ENCODE data around the gene OR2V2.

The OR2V2 gene

DNA sequence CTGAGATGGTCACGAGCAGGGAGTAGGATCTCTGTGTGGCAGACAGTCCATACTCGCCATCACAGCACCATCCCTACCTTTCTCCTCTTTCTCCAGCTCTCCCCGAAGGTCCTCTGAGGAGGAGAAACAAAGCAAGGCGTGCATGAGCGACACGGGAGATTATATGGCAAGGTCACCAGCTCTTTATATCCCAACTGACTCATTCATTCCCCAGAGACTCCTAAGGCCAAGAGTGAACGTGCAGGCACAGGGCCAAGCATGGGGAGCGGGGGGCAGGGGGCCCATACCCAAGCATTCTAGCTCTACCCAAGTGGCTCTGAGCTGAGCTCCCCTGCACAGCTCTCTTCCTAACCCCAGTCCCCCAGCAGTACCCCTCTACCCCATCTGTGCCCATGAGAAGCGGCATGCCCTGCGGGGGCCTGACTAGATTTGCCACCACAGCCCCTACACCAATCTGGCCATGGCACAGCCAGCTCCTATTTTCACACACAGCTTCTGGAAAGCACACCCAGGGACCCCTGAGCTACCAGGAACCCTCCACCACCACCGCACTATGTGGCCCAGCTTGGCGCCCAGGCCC lies 50.8 kb downstream of the OR2V2 start:
- no peak for DNase-seq (ENCODE audit: low read depth)
- no peak overlapping the region for H3K4me3 ChIP-seq (ENCODE audit: low read length)
- TF ChIP-seq, protein P1, sequence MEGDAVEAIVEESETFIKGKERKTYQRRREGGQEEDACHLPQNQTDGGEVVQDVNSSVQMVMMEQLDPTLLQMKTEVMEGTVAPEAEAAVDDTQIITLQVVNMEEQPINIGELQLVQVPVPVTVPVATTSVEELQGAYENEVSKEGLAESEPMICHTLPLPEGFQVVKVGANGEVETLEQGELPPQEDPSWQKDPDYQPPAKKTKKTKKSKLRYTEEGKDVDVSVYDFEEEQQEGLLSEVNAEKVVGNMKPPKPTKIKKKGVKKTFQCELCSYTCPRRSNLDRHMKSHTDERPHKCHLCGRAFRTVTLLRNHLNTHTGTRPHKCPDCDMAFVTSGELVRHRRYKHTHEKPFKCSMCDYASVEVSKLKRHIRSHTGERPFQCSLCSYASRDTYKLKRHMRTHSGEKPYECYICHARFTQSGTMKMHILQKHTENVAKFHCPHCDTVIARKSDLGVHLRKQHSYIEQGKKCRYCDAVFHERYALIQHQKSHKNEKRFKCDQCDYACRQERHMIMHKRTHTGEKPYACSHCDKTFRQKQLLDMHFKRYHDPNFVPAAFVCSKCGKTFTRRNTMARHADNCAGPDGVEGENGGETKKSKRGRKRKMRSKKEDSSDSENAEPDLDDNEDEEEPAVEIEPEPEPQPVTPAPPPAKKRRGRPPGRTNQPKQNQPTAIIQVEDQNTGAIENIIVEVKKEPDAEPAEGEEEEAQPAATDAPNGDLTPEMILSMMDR (conservative IDR thresholded peaks at IDR 0.05; ENCODE audit: low read depth, low read length), result no peak

DNA sequence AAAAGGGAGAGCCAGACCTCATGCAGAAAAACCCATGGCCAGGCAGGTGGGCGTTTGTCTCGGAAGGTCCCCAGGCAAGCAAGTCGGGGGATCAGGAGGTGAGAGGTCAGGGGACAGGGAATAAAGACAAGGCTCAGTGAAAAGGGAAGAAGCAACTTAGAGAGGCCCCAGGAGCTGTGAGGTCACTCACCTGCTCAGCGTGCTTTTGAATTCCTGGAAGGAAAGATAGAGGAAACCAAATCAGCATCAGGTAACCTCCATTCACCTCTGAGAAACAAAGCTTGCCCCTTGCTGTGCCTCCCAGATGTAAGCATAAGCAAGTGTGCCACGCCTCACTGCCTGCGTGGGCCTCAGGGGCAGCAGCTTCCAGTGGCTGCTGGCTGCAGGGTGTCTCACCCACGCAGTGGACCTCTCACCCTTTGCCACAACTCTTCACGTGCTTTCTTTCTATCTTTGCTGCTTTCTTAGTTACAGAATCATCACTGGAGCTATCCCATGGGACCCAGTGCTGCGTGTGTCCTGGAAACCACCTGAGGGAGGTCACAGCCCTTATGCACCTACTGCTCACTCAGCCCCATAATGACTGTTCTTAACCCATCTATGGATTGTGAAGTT lies 51.6 kb downstream of the OR2V2 start:
- no peak for DNase-seq (ENCODE audit: low read depth)
- no peak overlapping the region for H3K4me3 ChIP-seq (ENCODE audit: low read length)
- TF ChIP-seq, protein P1 (conservative IDR thresholded peaks at IDR 0.05; ENCODE audit: low read depth, low read length), result no peak

DNA sequence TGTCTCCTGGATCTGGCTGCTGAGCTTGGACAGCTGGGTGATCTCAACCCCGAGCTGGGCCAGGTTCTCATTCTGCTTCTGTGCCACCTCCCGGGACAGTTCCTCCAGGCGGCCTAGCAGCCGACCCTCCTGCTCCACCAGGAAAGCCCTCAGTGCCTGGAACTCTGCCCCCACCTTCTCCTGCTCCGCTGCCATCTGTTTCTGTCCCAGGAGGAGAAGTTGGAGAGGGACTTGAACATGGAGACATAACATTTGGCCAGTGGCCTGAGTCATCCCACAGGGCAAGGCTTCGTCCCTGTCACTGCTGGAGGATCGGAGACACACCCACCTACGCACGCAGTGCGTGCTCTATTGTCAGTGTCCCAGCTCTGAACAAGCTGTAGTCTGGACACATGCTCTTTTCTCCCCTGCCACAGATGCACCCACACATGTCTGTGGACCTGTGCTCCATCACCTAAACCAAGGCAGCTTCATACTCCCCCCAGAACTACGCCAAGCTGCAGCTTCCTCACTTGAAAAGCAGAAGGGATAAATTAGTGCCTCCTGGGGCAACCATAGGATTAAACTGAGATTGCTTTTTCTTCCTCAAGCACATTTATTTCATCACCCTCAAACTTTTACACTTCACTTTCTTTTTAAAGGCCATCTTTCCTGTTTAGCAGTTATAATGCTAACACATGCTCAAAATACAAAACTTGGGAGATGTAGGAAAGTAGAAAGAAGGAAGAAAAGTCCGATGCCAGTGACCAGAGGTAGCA lies 52.7 kb downstream of the OR2V2 start:
- no peak for DNase-seq (ENCODE audit: low read depth)
- TF ChIP-seq, protein P1 (conservative IDR thresholded peaks at IDR 0.05; ENCODE audit: low read depth, low read length), result no peak
- H3K4me3 ChIP-seq (ENCODE audit: low read length), result no peak overlapping the region

DNA sequence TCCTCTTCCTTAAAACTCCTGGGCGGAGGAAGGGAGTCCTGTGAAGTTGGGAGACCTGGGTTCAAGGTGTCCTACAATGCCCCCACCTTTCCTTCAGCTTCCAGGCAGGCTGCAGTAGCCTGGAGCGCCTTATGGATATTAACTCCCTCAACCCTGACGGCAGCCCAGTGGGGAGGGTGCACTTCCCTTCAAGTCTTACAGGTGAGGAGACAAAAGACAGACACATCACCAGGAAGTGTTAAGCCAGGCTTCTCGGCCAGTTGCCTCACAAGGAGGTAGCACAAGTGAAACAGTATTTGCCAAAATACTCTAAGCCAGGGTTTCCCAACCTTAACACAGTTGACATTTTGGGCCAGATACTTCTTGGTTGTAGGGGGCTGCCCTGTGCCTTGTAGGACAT lies 53.4 kb downstream of the OR2V2 start:
- DNase-seq (ENCODE audit: low read depth), result no peak
- H3K4me3 ChIP-seq (ENCODE audit: low read length), result no peak overlapping the region
- TF ChIP-seq, protein P1 (conservative IDR thresholded peaks at IDR 0.05; ENCODE audit: low read depth, low read length), result no peak

DNA sequence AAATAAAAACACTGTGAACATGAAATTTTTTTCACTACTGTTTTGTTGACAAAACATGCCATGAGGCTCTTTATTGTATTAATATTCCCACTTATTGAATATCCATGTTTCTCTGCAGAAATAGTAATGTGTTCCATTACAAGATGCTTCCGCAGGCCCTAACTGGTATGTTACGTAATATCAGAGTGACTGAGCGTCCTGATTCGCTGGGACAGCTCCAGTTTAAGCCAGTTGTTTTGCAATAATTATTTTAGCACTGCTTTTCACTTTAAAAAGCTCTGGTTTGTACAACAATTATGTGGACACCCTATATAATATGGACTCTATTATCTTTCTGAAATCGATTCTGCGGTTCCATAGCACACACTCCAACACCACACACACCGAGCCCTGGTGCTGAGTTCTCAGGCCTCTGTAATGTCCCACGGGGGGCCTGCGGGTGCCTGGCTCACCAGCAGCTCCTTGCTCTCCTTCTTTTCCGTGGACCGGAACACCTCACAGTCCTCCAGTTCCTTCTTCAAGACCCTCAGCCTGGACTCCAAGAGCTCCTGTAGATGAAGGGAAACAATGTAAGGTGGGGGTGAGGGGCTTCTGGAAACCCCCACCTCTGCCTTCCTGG lies 55.8 kb downstream of the OR2V2 start:
- TF ChIP-seq, protein P1 (conservative IDR thresholded peaks at IDR 0.05; ENCODE audit: low read depth, low read length), result no peak
- no peak for DNase-seq (ENCODE audit: low read depth)
- no peak overlapping the region for H3K4me3 ChIP-seq (ENCODE audit: low read length)

DNA sequence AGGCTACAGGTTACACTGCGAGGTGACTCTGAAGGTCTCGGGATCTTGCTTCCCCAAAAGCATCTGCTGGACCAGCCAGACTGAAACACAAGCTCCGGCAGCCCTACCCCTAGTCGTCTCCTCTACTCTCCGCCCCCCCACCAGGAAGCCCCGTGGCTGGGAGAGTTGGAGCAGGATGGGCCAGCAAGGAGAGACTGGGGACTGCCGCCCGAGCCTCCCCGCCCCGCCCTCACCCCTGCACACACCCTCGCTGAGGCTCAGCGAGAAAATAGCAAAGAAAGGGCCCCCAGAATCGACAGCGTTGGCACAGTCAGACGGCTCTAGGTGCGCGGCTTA lies 56.4 kb downstream of the OR2V2 start:
- TF ChIP-seq, protein P1 (conservative IDR thresholded peaks at IDR 0.05; ENCODE audit: low read depth, low read length), result no peak
- no peak for DNase-seq (ENCODE audit: low read depth)
- peak overlapping the region; percentile 33 for H3K4me3 ChIP-seq (ENCODE audit: low read length)
